Stimulated activated CD8-positive, alpha-beta memory T cell treated with anti-CD3 and anti-CD28 coated beads, Interleukin-7, amount 100 ng/mL, for 4 hours (primary cell): Measurements from ENCODE around the gene LSAMP.
A peak's percentile ranks its signal among the peaks of the same experiment; 100 is the strongest.

Source experiments
- DNase-seq, 2 donors: peaks; one replicate each; pipeline ENCODE4 v3.0.0-alpha.2; 2020; ENCODE audit warnings: low read depth in 2 of 2

LSAMP gene

DNA sequence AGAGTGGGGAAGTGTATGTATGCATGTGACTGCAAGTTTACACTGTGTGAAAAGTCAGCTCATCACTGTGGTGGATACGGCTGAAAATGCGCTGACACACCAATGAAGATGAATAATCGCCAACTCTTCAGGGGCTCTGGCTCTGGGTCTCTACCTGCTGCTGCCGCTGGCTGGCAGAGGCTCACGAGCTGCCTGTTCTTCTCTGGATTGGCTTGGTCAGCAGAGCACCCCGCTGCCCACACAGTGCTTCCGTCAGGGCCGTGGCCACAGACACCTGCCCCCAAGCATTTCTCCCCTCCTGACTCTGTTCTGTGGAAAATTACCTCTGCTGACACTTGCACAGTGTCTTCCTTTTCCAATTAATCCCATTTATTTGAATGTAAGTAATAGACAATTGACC lies 606.5 kb downstream of the LSAMP start:
- no peak for DNase-seq

- DNase-seq, result no peak
Measured at GRCh38 chr3:115836944-115837343, 608.3 kb downstream of the LSAMP start.

- no peak for DNase-seq
Measured at GRCh38 chr3:115835946-115836345, 609.3 kb downstream of the LSAMP start.

DNA sequence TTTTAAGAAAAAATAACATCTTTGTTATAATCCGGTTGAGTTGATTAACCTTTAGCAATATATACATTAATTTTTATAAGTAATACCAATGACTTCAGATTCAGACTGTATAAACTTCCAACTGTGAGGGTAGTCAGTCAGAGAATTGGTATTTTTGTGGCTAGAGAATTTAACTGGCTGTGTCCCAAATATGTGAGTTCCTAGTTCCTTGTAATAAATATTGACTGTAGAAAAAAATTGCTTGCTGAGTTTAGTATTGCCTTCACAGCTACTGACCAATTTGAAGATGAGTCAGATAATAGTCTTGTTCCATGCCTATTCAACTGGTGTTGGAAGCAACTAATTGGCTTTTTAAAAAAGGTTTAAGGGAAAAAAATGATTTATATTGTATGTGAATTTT lies 611.2 kb downstream of the LSAMP start:
- DNase-seq, result no peak

DNA sequence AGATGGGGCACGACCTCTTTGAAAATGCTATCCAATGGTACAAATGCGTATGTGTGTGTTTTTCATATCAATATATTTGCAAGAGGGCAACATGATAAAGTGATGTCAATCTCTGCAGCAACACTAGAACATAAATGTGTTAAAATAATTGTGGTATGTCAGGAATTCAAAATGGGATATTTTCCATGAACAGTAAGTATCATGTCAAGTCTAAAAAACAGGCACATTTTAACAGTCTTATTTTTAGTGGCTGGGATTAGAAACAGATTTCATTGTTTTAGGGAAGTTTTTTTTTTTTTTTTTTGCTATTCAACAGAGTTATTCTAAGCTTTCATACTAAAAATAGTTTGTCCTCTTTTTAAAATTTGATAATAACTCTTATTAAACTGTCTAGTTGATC lies 612.2 kb downstream of the LSAMP start:
- no peak for DNase-seq

DNA sequence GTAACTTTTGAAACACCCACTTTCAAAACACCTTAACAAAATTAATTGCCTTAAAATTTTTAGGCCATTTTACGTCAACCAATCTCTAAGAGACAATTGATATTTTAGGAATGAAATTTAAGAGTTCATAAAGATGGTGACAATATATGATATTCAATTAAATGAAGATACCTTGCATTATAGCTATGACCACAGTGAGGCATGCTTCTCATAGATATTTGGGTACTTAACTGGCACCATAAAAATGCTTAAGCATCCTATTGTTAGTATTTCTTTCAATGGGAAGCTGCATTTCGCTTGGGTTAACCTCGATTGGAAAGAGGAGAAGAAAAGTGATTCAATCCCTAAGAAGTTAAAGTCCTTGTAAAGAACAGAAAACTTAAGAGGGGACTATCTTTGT lies 613.0 kb downstream of the LSAMP start:
- DNase-seq, result no peak

GRCh38 chr3:115831864-115832263 lies 613.4 kb downstream of the LSAMP start:
- DNase-seq, result no peak

- DNase-seq, result no peak
Measured at GRCh38 chr3:115830764-115831395, 614.4 kb downstream of the LSAMP start.

DNA sequence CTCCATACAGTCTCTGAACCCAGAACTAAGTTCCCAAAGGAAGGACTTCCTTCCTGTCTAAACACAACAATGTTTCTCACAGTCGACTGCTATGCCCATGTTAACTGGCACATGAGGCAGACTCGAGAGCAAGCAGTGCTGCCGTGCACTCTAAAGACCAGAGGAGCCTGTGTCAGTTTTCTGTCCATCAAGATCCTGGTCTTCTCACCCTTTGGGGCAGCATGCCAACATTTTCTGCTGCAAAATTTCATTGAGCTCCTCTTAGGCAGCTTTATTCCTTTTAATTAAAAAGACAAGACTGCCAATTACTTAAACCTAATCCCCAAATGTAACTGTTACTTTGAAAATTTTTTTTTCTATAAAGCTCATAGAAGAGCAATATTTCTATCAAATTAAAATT lies 616.9 kb downstream of the LSAMP start:
- no peak for DNase-seq

DNA sequence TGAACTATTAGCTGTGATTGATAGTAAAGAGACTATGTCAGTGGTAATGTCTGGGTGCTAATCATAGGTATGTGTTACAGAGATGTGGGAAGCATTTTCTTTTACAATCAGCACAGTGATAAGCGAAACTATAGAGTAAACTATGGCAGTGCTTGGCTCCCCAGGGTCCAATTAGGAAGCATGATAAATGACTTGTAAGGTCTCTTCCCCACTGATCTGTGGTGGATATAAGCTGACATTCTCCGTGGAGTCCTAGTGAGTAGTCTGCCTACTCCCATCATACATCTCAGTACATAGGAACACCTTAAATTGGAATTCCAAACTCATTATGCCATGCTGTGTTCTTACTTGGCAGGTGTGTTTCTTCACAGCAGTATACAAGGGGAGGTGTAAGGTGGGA lies 617.8 kb downstream of the LSAMP start:
- DNase-seq, result no peak

DNA sequence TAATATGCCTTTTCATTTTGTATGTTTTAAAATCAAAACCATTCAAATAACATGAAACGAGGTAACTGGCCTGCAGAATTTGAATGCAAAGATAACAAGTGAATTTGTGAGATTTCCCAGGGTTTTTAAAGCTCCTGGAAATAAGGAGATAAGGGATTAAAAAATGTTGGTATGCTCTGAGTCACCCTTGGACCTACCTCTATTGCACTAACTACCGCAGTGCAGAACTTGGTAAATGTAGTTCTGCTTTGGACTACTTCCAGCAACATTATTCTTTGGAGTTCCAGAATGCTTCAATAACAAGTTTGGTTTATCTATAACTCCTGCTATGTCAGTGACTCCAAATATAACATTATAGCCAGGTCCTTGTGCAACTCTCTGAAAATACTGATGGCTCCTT lies 620.2 kb downstream of the LSAMP start:
- no peak for DNase-seq

DNA sequence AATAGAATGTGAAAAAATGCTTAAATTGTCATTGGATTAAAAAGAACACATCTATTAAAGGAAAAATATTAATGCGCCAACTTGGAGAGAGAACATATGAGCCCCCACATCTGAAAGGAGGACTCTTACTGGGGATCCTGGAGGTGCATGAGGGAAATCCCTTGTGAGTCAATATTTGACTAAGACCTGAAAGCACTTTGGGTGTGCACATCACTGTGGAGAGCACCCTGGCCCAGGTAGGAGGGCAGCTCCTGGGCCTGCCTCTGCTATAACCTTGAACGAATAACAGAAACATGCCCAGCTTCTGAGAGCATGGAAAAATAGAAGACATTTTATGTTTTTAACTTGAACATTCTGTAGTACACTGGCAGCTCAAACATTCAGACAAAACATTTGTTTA lies 622.2 kb downstream of the LSAMP start:
- DNase-seq, result no peak

GRCh38 chr3:115822579-115822978 lies 622.7 kb downstream of the LSAMP start:
- no peak for DNase-seq

GRCh38 chr3:115819785-115820384 lies 625.4 kb downstream of the LSAMP start:
- peak; percentile 12 to 38 for DNase-seq

DNA sequence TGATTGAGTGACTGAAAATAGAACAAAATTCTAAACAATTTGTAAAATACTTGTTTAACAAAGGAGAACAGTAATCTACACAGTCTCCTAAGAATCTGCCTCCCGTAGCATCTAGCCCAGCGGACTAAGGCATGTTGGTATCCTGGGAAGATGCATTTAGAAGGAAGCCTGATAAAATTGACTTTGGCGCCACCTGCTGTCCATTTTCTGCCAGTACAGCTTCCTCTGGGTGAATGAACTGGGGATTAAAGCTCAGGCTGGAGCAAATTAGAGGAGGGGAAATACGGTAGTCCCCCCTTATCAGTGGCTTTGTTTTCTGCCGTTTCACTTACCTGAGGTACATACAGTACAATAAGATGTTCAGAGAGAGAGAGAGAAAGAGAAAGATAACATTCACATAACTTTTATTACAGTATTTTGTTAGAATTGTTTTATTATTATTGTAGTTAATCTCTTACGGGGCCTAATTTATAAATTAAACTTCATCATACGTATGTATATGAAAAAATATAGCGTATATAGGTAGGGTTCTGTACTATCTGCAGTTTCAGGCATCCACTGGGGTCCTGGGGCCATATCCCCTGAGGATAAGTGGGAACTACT lies 630.4 kb downstream of the LSAMP start:
- peak; percentile 26 to 55 for DNase-seq

GRCh38 chr3:115814006-115814405 lies 631.3 kb downstream of the LSAMP start:
- no peak for DNase-seq

- no peak for DNase-seq
Measured at GRCh38 chr3:115808816-115809215, 636.5 kb downstream of the LSAMP start.

GRCh38 chr3:115808244-115808643 lies 637.0 kb downstream of the LSAMP start:
- DNase-seq, result no peak

DNA sequence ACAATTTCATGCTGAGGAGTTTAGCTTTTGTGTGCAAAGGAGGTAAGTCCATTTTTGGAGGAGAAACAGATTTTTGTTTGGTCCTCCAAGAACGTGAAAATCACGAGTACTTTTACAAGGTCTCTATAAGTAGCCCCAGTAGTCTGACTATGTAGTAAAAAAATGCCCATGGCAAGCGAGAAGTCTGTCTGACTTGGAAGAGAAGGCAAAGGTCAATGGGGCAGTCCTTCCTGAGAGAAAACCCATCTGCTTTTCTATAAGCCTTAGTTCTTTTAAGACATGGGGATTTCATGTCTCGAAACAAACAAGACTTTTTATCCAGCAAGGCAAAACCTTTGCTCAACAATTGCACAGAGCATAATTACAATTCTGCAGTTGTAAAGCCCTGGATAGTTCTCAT lies 638.8 kb downstream of the LSAMP start:
- no peak for DNase-seq

DNA sequence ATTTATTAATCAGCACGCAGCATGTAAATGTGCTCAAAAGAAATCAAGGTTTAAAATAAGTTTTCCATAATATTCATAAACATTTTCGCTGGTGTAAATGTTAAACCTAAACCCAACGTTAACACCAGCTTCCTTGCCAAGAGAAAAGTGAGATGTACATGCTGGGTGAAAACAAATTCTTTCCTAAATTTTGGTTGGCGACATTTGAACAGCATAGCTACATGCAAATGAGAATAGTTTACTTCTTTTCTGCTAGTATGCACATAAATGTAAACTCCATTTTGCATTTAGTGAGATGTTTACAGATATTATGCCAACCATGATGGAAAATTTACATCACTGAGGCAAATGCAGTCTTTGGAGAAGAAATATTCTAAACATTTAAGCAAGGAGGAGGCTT lies 639.8 kb downstream of the LSAMP start:
- no peak for DNase-seq

- DNase-seq, result no peak
Measured at GRCh38 chr3:115804713-115805119, 640.6 kb downstream of the LSAMP start.

DNA sequence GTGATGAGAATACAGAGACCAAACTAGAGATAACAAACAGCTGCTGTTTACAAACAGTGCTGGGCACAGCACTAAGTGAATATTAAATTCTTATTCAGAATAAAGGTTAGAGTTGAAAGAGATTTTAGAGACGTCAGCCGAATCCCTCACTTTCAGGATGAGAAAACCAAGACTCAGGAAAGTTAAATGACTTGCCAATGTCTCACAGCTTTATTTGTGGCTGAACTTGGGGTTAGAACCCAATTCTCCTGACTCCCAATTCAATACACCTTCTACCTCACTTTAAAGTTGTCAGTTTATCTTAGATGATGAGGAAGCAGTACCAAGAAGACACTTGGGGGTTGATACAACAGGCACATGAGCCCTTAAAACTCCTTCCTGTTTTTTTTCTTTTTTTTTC lies 641.1 kb downstream of the LSAMP start:
- DNase-seq, result no peak

DNA sequence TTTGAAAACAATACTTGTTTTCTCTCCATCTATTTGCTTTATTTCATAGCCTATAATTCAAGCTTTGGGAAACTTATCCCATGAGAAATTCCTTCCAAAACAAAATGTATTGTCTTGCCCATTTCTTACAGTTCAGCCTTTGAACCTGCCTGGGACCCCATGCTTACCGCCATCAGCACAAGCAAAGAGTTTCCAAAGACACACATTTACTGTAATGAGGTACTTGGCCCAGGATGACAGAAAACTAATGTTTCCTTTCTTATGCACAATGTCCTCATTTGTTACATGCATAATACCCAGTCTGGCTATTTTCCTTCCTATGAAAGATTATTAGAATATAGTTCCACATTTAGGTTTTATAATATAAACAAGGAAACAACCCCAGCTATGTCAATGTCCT lies 641.6 kb downstream of the LSAMP start:
- DNase-seq, result no peak
